GM21619 (cell line): ENCODE results near the gene CITED4.

ENCODE experiments used
- ATAC-seq: cut with Tn5 transposase; IDR thresholded peaks from one replicate; pipeline ENCODE4 v1.9.1; 2021; ENCODE audit not compliant: unreplicated experiment

The CITED4 gene

GRCh38 chr1:40853885-40854170, 8.3 kb downstream of the CITED4 start:
- ATAC-seq, result no peak

GRCh38 chr1:40853113-40853884, 8.9 kb downstream of the CITED4 start:
- ATAC-seq, result no peak

GRCh38 chr1:40851643-40852042, 10.5 kb downstream of the CITED4 start:
- ATAC-seq, result peak; percentile 58

GRCh38 chr1:40849801-40850592, 12.2 kb downstream of the CITED4 start:
- peak; percentile 47 for ATAC-seq

GRCh38 chr1:40848530-40849189, 13.5 kb downstream of the CITED4 start:
- no peak for ATAC-seq

GRCh38 chr1:40847023-40847745, 15.0 kb downstream of the CITED4 start:
- no peak for ATAC-seq

- no peak for ATAC-seq
Measured at GRCh38 chr1:40845895-40846294, 16.3 kb downstream of the CITED4 start.

- no peak for ATAC-seq
Measured at GRCh38 chr1:40844887-40845878, 17.0 kb downstream of the CITED4 start.

- ATAC-seq, result no peak
Measured at GRCh38 chr1:40844079-40844478, 18.1 kb downstream of the CITED4 start.

- ATAC-seq, result no peak
Measured at GRCh38 chr1:40842691-40843090, 19.5 kb downstream of the CITED4 start.

GRCh38 chr1:40842207-40842606, 20.0 kb downstream of the CITED4 start:
- no peak for ATAC-seq

- ATAC-seq, result no peak
Measured at GRCh38 chr1:40841602-40842001, 20.6 kb downstream of the CITED4 start.

GRCh38 chr1:40840526-40841323, 21.4 kb downstream of the CITED4 start:
- no peak for ATAC-seq

GRCh38 chr1:40839943-40840335, 22.2 kb downstream of the CITED4 start:
- ATAC-seq, result no peak

GRCh38 chr1:40838980-40839942, 22.9 kb downstream of the CITED4 start:
- no peak for ATAC-seq

GRCh38 chr1:40838045-40838979, 23.9 kb downstream of the CITED4 start:
- ATAC-seq, result no peak

- ATAC-seq, result no peak
Measured at GRCh38 chr1:40837601-40838000, 24.6 kb downstream of the CITED4 start.
